H1 (cell line): Measurements from ENCODE around the gene APC2. TPM values are rescaled to one million over a fixed set of nuclear protein-coding genes. Genes with fewer than 3 reads are reported as not detected.

ENCODE experiments used
- CBX8 ChIP-seq: fragments of 300-800, 300-1000 bp; sonication (generic); IDR thresholded peaks from 2 replicates; pipeline ENCODE4 v1.7.1; 2016; ENCODE audit warnings: low read depth, low read length, borderline replicate concordance
- CHD7 ChIP-seq: fragments of 300-600 bp; sonication (generic); IDR thresholded peaks from 2 replicates; pipeline ENCODE4 v1.7.1; 2012; ENCODE audit warnings: low read length, moderate library complexity, mild to moderate bottlenecking, inconsistent platforms; ENCODE audit not compliant: insufficient replicate concordance
- EGR1 ChIP-seq: IDR thresholded peaks from 2 replicates; pipeline ENCODE4 v1.6.1; 2011; ENCODE audit warnings: low read depth, low read length, borderline replicate concordance
- FOSL1 ChIP-seq: IDR thresholded peaks from 2 replicates; pipeline ENCODE4 v1.6.1; 2011; ENCODE audit warnings: mild to moderate bottlenecking, low read depth, low read length, moderate library complexity; ENCODE audit not compliant: insufficient read depth
- JUND ChIP-seq: IDR thresholded peaks from 2 replicates; pipeline ENCODE4 v1.6.1; 2011; ENCODE audit warnings: mild to moderate bottlenecking, improper control_type of control experiment, low read length
- SIN3A ChIP-seq, 2 experiments: IDR thresholded peaks in 1 of 2; conservative IDR thresholded peaks in 1 of 2; 2 replicates each; pipeline ENCODE4 v1.6.1; 2011 to 2012; ENCODE audit warnings: low read length in 2 of 2, improper control_type of control experiment in 1 of 2, low read depth in 1 of 2, mild to moderate bottlenecking in 1 of 2
- YY1 ChIP-seq: IDR thresholded peaks from 2 replicates; pipeline ENCODE4 v1.6.1; 2011; ENCODE audit warnings: low read depth, mild to moderate bottlenecking, low read length
- polyA plus RNA-seq, 7 experiments: library from polyadenylated mRNA; depleted of rRNA in 3 of 7; stranded (reverse) in 5 of 7; unstranded in 2 of 7; fragments of >200 nt in 5 of 7; fragments of 200-250 nt in 2 of 7; gene quantifications; 1 replicate in 5 of 7; 2 replicates in 1 of 7; 4 replicates in 1 of 7; pipeline versions ENCODE4 v1.2.1 to v1.2.3, GENCODE V29; 2011 to 2013; ENCODE audit warnings: missing spikeins in 2 of 7, mixed read lengths in 2 of 7
- total RNA-seq: library from RNA; stranded (reverse); fragmentation: NEBNext Ultra II Directional; extraction: Animal tissue kit (Norgen Biotek cat#: 25700); gene quantifications from 2 replicates; pipeline ENCODE4 v1.2.1, GENCODE V29; 2021

Gene APC2
- total and polyA plus RNA-seq, 2 of the 8 experiments (the other 6 are each of a cell fraction or from before 2014, with no cell fraction given): 1.3 to 4.1 TPM

- TF ChIP-seq SIN3A (conservative IDR thresholded peaks at IDR 0.05 in 1 of 2, IDR thresholded peaks at IDR 0.05 in 1 of 2; ENCODE audit: low read depth in 1 of 2, low read length in 2 of 2) (peak in 1 of 2 experiments; percentile 65; a peak in 2 of 4 replicates), CHD7 (no peak), CBX8 (no peak), JUND (no peak), FOSL1 (no peak), YY1 (no peak), EGR1 (no peak)
Observed at GRCh38 chr19:1478934-1479707, 29.2 kb downstream of the APC2 start, which contains the start of gene C19orf25 (continued).
